Neutrophil (primary cell): Measurements from ENCODE around the gene SPEG.

Experiments
- H3K27ac ChIP-seq: fragments of 200-600 bp; sonication (generic); 2 replicates; pipeline ENCODE4 v1.5.1; 2016; ENCODE audit warnings: mild to moderate bottlenecking, moderate library complexity
- H3K27me3 ChIP-seq: fragments of 200-600 bp; sonication (generic); 2 replicates; pipeline ENCODE4 v1.6.0; 2016; ENCODE audit warnings: mild to moderate bottlenecking
- H3K36me3 ChIP-seq: fragments of 200-600 bp; sonication (generic); 2 replicates; pipeline ENCODE4 v1.5.1; 2017
- H3K4me1 ChIP-seq, 2 experiments: fragments of 200-600 bp in 1 of 2; sonication (generic) in 1 of 2; 1 replicate in 1 of 2; 2 replicates in 1 of 2; pipeline versions ENCODE4 v1.5.1 to v1.6.1; 2013 to 2016; ENCODE audit warnings: low read depth in 1 of 2, low read length in 1 of 2, mild to moderate bottlenecking in 1 of 2, moderate library complexity in 1 of 2; ENCODE audit not compliant: control insufficient read depth in 1 of 2, insufficient read depth in 1 of 2
- H3K4me3 ChIP-seq, 2 experiments: fragments of 200-600 bp in 1 of 2; sonication (generic) in 1 of 2; 1 replicate in 1 of 2; 2 replicates in 1 of 2; pipeline ENCODE4 v1.5.1; 2013 to 2016; ENCODE audit warnings: low read depth in 1 of 2, low read length in 1 of 2, mild to moderate bottlenecking in 1 of 2, moderate library complexity in 1 of 2
- H3K9me3 ChIP-seq: fragments of 200-600 bp; sonication (generic); 2 replicates; pipeline ENCODE4 v1.5.1; 2016
- TF ChIP-seq, protein P1 (sequence below): fragments of 200-600 bp; sonication (generic); IDR thresholded peaks from 2 replicates; pipeline ENCODE4 v1.5.1; 2016; ENCODE audit warnings: antibody characterized with exemption

SPEG gene

DNA sequence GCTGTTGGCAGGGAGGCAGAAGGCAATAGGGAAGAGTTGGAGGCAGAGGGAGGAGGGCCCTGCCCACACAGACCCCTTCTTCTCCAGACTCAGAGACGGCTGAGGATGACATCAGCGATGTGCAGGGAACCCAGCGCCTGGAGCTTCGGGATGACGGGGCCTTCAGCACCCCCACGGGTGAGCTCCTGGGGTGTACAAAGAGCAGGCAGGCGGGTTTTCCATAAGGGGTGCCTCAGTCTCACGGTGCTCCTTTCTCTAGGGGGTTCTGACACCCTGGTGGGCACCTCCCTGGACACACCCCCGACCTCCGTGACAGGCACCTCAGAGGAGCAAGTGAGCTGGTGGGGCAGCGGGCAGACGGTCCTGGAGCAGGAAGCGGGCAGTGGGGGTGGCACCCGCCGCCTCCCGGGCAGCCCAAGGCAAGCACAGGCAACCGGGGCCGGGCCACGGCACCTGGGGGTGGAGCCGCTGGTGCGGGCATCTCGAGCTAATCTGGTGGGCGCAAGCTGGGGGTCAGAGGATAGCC is 10.0 kb downstream of the SPEG start:
- Histone ChIP-seq H3K4me3 (no peak overlapping the region), H3K4me1 (no peaks in the 10 kb centered on the region), H3K9me3 (no peaks in the 10 kb centered on the region), H3K36me3 (no peaks in the 10 kb centered on the region), H3K27ac (no peak overlapping the region), H3K27me3 (peaks cover 100% of the 10 kb centered on the region)
- TF ChIP-seq, protein P1, sequence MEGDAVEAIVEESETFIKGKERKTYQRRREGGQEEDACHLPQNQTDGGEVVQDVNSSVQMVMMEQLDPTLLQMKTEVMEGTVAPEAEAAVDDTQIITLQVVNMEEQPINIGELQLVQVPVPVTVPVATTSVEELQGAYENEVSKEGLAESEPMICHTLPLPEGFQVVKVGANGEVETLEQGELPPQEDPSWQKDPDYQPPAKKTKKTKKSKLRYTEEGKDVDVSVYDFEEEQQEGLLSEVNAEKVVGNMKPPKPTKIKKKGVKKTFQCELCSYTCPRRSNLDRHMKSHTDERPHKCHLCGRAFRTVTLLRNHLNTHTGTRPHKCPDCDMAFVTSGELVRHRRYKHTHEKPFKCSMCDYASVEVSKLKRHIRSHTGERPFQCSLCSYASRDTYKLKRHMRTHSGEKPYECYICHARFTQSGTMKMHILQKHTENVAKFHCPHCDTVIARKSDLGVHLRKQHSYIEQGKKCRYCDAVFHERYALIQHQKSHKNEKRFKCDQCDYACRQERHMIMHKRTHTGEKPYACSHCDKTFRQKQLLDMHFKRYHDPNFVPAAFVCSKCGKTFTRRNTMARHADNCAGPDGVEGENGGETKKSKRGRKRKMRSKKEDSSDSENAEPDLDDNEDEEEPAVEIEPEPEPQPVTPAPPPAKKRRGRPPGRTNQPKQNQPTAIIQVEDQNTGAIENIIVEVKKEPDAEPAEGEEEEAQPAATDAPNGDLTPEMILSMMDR: no peak

DNA sequence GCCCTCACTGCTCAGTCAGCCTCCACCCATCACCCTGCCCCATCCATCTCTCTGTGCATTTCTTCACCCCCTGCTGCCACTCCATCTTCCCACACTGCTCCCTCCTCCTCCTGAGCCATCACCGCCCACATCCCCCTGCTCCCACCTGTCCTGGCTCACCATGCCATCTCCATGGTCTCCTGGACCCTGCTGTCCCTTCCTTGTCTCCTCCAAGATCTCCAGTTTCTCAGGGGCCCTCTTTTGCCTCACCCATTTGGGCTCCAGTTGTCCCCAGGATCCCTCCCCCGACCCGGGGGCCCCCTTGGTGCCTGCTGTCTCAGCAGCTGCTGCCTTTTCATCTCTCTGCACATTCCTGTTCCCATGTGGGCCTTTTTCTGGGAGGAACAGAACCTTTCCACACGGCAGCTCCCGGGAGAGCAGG is 10.6 kb downstream of the SPEG start:
- Histone ChIP-seq H3K27ac (no peak overlapping the region), H3K27me3 (peaks cover 100% of the 10 kb centered on the region), H3K36me3 (no peaks in the 10 kb centered on the region), H3K4me3 (no peak overlapping the region), H3K4me1 (no peaks in the 10 kb centered on the region), H3K9me3 (no peaks in the 10 kb centered on the region)
- TF ChIP-seq, protein P1: no peak

GRCh38 chr2:219446101-219446504 is 11.5 kb downstream of the SPEG start:
- Histone ChIP-seq H3K27ac (no peak overlapping the region), H3K4me3 (no peak overlapping the region), H3K4me1 (no peaks in the 10 kb centered on the region), H3K27me3 (peaks cover 100% of the 10 kb centered on the region), H3K36me3 (no peaks in the 10 kb centered on the region), H3K9me3 (no peaks in the 10 kb centered on the region)
- TF ChIP-seq, protein P1: no peak

DNA sequence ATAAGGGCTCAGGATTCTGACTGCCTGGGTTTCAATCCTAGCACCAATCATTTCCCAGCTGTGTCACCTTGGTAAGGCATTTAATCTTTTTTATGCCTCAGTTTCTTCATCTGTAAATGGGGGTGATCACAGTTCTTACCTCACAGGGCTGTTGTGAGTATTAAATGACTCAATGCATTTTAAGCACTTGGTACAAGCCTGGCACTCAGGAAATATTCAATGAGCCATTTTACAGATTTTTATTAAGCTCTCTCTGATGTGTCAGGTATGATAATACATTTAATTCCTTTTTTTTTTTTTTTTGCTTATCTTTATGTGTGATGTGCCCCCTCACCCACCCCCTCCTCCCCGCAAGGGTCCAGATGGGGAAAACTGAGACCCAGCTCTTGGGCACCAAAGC is 12.0 kb downstream of the SPEG start:
- H3K4me3 ChIP-seq: no peak overlapping the region
- H3K36me3 ChIP-seq: no peaks in the 10 kb centered on the region
- TF ChIP-seq, protein P1: no peak
- H3K27me3 ChIP-seq: peaks cover 100% of the 10 kb centered on the region
- no peaks in the 10 kb centered on the region for H3K4me1 ChIP-seq
- H3K9me3 ChIP-seq: no peaks in the 10 kb centered on the region
- H3K27ac ChIP-seq: no peak overlapping the region

- H3K9me3 ChIP-seq: no peaks in the 10 kb centered on the region
- no peak overlapping the region for H3K27ac ChIP-seq
- H3K27me3 ChIP-seq: peaks cover 100% of the 10 kb centered on the region
- TF ChIP-seq, protein P1: no peak
- no peaks in the 10 kb centered on the region for H3K36me3 ChIP-seq
- H3K4me3 ChIP-seq: no peak overlapping the region
- H3K4me1 ChIP-seq: no peaks in the 10 kb centered on the region
Measured at GRCh38 chr2:219447242-219448098, 12.8 kb downstream of the SPEG start.
